Femur (tissue), 1 donor: ENCODE results near the gene CRADD.
A peak's percentile ranks its signal among the peaks of the same experiment; 100 is the strongest.

Experiments
- DNase-seq: peaks from one replicate; pipeline ENCODE4 v3.0.0-alpha.2; 2017

Gene CRADD

GRCh38 chr12:93673084-93673483 lies 4.1 kb upstream of the CRADD start:
- no peak for DNase-seq

- DNase-seq = no peak
These were observed 2.8 kb upstream of the CRADD start for GRCh38 chr12:93674386-93674785.

GRCh38 chr12:93676408-93677194 lies 574 bp upstream of the CRADD start:
- no peak for DNase-seq

- DNase-seq = no peak
These were observed 1.6 kb downstream of the CRADD start for GRCh38 chr12:93678779-93679178.

GRCh38 chr12:93679308-93679925 lies 2.2 kb downstream of the CRADD start:
- peak; percentile 51 for DNase-seq

GRCh38 chr12:93680006-93680405 lies 2.8 kb downstream of the CRADD start:
- no peak for DNase-seq

GRCh38 chr12:93682846-93683261 lies 5.7 kb downstream of the CRADD start:
- DNase-seq = no peak

GRCh38 chr12:93683410-93683809 lies 6.2 kb downstream of the CRADD start:
- DNase-seq = no peak

- no peak for DNase-seq
These were observed 7.5 kb downstream of the CRADD start for GRCh38 chr12:93684716-93685115.

GRCh38 chr12:93686572-93687356 lies 9.6 kb downstream of the CRADD start:
- DNase-seq = no peak

GRCh38 chr12:93689076-93689834 lies 12.1 kb downstream of the CRADD start:
- DNase-seq = no peak

GRCh38 chr12:93696462-93696861 lies 19.3 kb downstream of the CRADD start:
- DNase-seq = no peak

- no peak for DNase-seq
These were observed 21.3 kb downstream of the CRADD start for GRCh38 chr12:93698307-93699092.

- DNase-seq = no peak
These were observed 22.3 kb downstream of the CRADD start for GRCh38 chr12:93699271-93700145.

- no peak for DNase-seq
These were observed 25.6 kb downstream of the CRADD start for GRCh38 chr12:93702707-93703315.

- DNase-seq = no peak
These were observed 26.9 kb downstream of the CRADD start for GRCh38 chr12:93704122-93704521.

GRCh38 chr12:93704625-93705024 lies 27.4 kb downstream of the CRADD start:
- DNase-seq = no peak

GRCh38 chr12:93705237-93705636 lies 28.1 kb downstream of the CRADD start:
- DNase-seq = no peak

GRCh38 chr12:93706387-93706786 lies 29.2 kb downstream of the CRADD start:
- DNase-seq = no peak

GRCh38 chr12:93706824-93707223 lies 29.6 kb downstream of the CRADD start:
- DNase-seq = no peak

- no peak for DNase-seq
These were observed 30.7 kb downstream of the CRADD start for GRCh38 chr12:93707836-93708235.
